Measurements from ENCODE around the gene OSM. TPM values are rescaled to one million over a fixed set of nuclear protein-coding genes. Genes with fewer than 3 reads are reported as not detected.

Gene OSM
- total RNA-seq, result 1.0 and 1.7 TPM in 2 replicates

DNA sequence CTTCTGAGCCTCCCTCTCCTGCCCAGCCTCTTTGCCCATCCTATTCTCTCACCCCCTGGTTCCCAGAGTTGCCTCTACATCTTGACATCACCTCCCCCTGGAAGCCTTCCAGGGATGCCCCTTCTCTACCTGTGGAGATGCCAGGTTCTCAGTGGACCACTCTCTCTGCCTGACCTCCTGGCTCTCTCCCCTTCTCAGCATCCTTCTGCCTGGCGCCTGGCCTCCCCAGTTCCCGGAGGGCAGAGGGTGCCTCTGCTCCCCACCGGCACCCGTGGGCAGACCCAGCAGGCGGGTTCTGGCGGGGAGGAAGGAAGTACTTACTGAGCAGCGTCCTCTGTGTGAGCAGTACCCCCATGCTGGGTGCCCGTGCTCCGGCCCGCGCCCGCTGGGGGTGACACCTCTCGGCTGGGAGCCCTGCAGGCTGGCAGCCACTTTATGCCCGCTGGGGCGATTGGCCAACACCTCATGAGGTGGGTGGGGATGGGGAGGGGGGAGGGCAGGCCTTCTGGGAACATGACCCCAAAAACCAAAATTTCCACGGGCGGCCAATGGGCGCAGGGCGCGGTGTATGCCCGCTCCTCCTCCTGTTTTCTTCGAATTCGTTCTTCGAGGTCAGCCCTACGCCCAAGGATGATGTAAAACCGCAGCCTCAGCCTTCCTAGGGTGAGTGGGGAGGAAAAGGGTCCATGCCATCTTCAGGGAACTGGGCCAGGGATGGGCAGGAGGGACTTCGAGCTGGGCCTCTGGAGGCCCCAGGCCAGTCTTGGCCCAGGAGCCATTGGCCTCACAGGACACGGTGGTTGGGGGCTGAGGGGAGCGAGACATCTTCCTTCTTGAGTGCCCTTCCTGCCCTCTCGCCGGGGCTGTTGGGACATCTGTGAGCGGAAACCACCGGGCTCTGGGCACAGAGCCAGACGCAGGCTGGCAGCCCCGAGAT, at the start of gene OSM:
Gene OSM (minus strand): TSS at position 407 of the 937 bp plus-strand sequence. CDS start 52 bp downstream, at position 355.
- Mint-ChIP-seq H3K27me3 (no peaks in the 10 kb centered on the region), H3K9me3 (no peaks in the 10 kb centered on the region), H3K4me3 (peak within 1 kb of the TSS; percentile 91), H3K4me1 (peaks cover 32% of the 10 kb centered on the region), H3K27ac (peak within 1 kb of the TSS; percentile 97), H3K36me3 (ENCODE audit: low read depth) (peaks cover 11% of the 10 kb centered on the region)
- peak; percentile 56 for DNase-seq
- ATAC-seq (ENCODE audit: low read depth), result peak; percentile 35
- POLR2A ChIA-PET, result interaction anchor here (0.7 to 2.7 kb wide), 6 partner anchors 21 to 702 kb away, joined by 3 to 10 read pairs (median 4); partner anchors contain the start of genes CCDC157, MORC2, SF3A1 and TBC1D10A
- intact Hi-C loops (cut with micrococcal nuclease), result loop anchor here (1.0 to 10.0 kb wide), 7 partner anchors 23 to 1024 kb away; partner anchors contain the start of genes CASTOR1, NF2, PES1 and SF3A1
- TF ChIP-seq, protein P1, sequence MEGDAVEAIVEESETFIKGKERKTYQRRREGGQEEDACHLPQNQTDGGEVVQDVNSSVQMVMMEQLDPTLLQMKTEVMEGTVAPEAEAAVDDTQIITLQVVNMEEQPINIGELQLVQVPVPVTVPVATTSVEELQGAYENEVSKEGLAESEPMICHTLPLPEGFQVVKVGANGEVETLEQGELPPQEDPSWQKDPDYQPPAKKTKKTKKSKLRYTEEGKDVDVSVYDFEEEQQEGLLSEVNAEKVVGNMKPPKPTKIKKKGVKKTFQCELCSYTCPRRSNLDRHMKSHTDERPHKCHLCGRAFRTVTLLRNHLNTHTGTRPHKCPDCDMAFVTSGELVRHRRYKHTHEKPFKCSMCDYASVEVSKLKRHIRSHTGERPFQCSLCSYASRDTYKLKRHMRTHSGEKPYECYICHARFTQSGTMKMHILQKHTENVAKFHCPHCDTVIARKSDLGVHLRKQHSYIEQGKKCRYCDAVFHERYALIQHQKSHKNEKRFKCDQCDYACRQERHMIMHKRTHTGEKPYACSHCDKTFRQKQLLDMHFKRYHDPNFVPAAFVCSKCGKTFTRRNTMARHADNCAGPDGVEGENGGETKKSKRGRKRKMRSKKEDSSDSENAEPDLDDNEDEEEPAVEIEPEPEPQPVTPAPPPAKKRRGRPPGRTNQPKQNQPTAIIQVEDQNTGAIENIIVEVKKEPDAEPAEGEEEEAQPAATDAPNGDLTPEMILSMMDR (IDR thresholded peaks at IDR 0.05), result no peak
- CTCF ChIA-PET, result interaction anchor here (5.5 kb wide), 1 partner anchor 21 kb away, joined by 44 read pairs; the partner anchor contains the start of gene CASTOR1

DNA sequence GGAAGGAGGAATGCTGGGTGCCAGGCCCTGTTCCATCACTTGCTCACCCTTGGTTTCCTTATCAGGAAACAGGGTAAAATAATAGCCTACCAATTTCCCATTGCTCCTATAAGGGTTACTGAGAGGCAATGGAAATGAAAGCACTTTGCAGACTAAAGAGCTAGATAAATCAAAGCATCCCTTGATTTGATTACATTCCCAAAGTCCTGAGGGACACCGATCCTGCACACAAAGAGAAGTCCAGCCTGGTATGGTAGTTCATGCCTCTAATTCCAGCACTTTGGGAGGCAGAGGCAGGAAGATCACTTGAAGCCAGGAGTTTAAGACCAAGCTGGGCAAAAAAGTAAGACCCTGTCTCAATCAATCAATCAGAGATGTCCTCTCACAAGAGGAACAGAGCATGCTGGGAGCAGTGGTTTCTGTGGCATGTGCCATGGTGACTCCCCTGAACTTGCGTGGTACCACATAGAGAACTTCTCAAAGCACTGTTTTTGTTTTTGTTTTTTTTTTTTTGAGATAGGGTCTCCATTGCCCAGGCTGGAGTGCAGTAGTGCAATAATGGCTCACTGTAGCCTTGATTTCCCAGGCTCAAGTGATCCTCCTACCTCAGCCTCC, 49.4 kb upstream of the OSM start:
- Mint-ChIP-seq H3K36me3 (ENCODE audit: low read depth) (peaks cover 28% of the 10 kb centered on the region), H3K9me3 (no peaks in the 10 kb centered on the region), H3K4me3 (no peak overlapping the region), H3K27me3 (no peaks in the 10 kb centered on the region), H3K27ac (peak overlapping the region; percentile 67), H3K4me1 (peaks cover 81% of the 10 kb centered on the region)
- ChIA-PET CTCF (no interaction called here), POLR2A (interaction anchor here (0.7 to 2.6 kb wide), 4 partner anchors 10 to 40 kb away, joined by 3 to 12 read pairs (median 7); partner anchors contain the start of genes CCDC157, SF3A1 and TBC1D10A)
- ATAC-seq (ENCODE audit: low read depth) (no peak), DNase-seq (no peak)
- TF ChIP-seq, protein P1 (IDR thresholded peaks at IDR 0.05), result no peak
- intact Hi-C loops (cut with micrococcal nuclease), result no loop called here

DNA sequence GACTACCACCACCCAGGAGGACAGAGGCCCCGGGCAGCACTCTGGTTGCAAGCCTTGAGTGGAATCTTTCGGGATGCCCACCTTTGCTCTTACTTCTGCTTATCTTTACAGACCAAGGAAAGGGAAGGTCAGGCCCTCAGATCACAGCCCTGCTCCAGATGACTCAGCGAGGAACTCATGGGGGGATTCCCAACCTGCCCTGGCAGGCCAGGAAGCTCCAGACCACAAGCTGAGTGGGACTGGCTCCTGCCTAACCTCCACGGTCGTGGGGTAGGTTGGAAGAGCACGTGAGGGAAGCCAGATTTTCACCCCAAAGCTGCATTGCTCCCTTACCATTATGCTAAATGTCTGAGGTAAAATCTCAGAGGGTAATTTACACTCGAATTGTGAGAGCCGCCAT, 48.3 kb upstream of the OSM start:
- ATAC-seq (ENCODE audit: low read depth), result peak; percentile 50
- Mint-ChIP-seq H3K9me3 (no peaks in the 10 kb centered on the region), H3K36me3 (ENCODE audit: low read depth) (peaks cover 20% of the 10 kb centered on the region), H3K4me3 (peak overlapping the region; percentile 36), H3K4me1 (peaks cover 86% of the 10 kb centered on the region), H3K27ac (peak overlapping the region; percentile 79), H3K27me3 (no peaks in the 10 kb centered on the region)
- TF ChIP-seq, protein P1 (IDR thresholded peaks at IDR 0.05), result no peak
- intact Hi-C loops (cut with micrococcal nuclease), result no loop called here
- POLR2A ChIA-PET, result interaction anchor here (0.6 to 2.6 kb wide), 5 partner anchors 11 to 845 kb away, joined by 3 to 12 read pairs (median 11); partner anchors contain the start of genes RNF185 and TBC1D10A
- no peak for DNase-seq
- CTCF ChIA-PET, result interaction anchor here (4.0 kb wide), 1 partner anchor 27 kb away, joined by 23 read pairs; the partner anchor contains the start of gene CASTOR1

DNA sequence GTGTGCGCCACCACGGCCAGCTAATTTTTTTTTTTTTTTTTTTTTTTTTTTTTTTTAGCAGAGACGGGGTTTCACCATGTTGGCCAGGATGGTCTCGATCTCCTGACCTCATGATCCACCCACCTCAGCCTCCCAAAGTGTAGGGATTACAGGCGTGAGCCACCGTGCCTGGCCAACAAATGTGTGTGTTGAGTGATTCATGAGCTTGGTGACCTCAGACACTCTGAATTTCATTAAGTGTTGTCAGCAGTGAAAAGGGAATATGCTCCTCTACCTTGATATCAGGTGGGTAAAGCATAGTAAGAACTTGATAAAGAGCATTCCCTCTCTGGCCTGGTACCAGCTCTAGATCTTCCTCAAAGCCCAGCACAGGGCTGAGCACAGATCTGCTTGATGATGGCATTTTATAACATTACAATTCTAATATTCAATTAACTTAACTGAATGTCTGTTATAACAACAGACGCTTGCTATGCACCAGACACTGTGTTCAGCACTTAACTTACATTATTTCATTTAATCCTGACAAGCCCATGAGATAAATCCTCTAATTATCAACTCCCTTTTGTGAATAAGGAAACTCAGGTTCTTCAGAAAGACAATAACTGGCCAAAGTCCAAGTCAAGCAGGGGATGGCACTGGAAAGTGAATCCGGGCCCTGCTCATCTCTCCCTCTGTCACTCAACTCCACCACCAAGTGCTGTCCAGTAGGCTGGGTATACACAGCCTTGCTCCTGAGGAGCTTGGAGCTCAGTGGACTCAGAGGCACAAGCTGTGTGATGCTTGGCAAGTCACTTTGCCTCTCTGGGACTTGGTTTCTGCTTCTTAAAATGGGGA, 47.1 kb upstream of the OSM start:
- POLR2A ChIA-PET, result interaction anchor here (0.6 to 2.6 kb wide), 7 partner anchors 9 to 26 kb away, joined by 4 to 12 read pairs (median 6); partner anchors contain the start of gene TBC1D10A
- DNase-seq (no peak), ATAC-seq (ENCODE audit: low read depth) (no peak)
- no peaks in the 10 kb centered on the region for H3K27me3 Mint-ChIP-seq
- peaks cover 89% of the 10 kb centered on the region for H3K4me1 Mint-ChIP-seq
- no peaks in the 10 kb centered on the region for H3K9me3 Mint-ChIP-seq
- H3K36me3 Mint-ChIP-seq (ENCODE audit: low read depth), result peaks cover 10% of the 10 kb centered on the region
- intact Hi-C loops (cut with micrococcal nuclease), result loop anchor here (1.0 kb wide), 1 partner anchor 8 kb away; no protein-coding TSS in a partner anchor
- H3K4me3 Mint-ChIP-seq, result no peak overlapping the region
- CTCF ChIA-PET, result interaction anchor here (1.7 to 4.0 kb wide), 2 partner anchors 13 to 26 kb away, joined by 5 to 23 read pairs; partner anchors contain the start of genes CASTOR1 and TBC1D10A
- TF ChIP-seq, protein P1 (IDR thresholded peaks at IDR 0.05), result no peak
- H3K27ac Mint-ChIP-seq, result peak overlapping the region; percentile 79
